GM03348 (cell line): ENCODE data around the gene EFL1.
A peak's percentile ranks its signal among the peaks of the same experiment; 100 is the strongest.
"Not testable (repeated sequence)": the region's sequence is repeated elsewhere in the genome, so short reads cannot be mapped to it uniquely, and the experiment has no call there.

Experiments used
- DNase-seq: peaks from one replicate; pipeline ENCODE4 v3.0.0; 2012; ENCODE audit warnings: low spot score

EFL1 gene

DNA sequence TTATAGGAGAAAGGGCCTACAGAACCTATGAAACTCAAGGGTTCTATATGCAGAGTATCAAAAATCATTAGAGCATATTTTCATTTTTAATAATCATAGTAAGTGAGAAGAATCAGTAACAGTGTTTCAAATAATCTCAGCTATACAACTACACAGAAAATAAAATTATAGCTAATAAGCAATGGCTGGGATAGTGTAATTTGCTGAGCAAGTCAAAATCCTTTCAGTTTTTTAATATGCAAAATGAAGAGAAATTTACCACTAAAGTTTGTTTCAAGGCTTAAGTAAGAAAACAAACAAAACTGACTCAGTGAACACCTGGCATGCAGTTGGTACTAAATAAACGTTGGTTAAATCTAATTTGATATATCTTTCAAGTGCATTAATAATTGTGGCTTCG lies 66.2 kb downstream of the EFL1 start:
- no peak for DNase-seq

DNA sequence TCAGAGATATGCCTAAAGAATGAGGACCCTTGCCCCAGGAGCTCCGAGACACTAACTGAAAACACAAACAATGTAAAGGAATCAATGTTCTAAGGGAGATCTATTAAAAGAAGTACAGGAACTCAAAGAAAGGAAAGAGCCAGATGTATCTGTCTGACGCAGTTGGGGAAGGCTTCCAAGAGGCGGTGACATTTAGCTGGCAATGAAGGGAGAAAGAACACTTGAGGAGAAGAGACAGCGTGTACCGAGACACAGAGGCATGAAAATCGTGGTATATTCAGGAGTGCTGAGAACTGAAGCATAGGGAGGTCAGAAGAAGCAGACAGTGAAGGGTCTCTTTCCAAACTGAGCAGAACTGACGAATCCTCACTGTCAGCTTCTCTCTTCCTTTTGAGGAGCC lies 66.7 kb downstream of the EFL1 start:
- not testable (repeated sequence) for DNase-seq

DNA sequence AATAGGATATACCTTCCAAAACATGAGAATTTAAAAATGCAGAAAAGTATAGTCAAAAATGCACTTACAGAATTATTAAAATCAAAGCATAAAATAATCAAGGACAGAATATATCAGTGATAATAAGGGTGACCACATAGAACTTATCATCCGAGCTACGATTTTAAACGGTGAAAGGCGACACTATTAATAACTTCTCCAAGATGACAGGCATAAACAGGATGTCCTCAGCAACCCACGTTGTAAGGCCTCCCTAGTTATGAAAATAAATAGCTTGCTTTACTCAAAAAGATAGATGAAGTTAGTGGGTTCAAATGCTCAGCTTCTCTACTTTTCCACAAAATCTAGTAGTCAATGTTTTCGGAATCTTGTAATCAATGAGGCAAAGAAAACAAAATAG lies 68.0 kb downstream of the EFL1 start:
- not testable (repeated sequence) for DNase-seq

DNA sequence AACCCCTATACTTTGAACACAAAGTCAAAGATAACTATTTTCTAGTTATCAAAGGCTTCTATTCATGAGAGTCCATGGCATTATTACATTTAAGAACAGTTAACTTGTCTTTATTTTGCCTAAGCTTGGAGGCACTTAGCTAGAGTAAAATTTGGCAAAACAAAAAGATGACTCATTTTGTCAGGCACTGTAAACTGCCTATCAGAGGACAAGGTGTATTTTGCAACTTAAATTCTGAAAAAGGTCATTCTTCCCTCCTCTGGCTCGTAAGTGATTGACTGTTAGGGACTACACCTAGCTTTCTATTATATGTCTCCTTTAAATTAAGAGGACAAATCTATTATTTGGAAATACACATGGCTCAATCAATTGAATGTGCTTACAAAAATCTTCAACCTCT lies 69.1 kb downstream of the EFL1 start:
- not testable (repeated sequence) for DNase-seq

DNA sequence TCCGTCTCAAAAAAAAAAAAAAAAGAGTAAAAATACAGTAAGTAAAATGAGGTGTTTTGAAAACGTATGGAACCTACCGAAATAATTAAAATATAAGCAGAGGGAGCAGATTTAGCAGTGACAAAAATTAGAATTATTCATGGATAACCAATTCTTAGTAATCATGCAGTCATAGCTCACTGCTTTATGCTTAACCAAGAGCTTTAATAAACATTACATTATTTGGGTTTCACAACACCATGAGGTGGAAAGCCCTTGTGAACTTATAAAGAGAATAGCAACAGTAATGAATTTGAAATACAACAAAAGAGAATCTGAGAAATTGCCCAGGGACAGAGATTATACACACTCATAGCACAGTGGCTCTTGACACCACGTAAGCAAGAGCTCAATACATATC lies 70.1 kb downstream of the EFL1 start:
- DNase-seq, result not testable (repeated sequence)

DNA sequence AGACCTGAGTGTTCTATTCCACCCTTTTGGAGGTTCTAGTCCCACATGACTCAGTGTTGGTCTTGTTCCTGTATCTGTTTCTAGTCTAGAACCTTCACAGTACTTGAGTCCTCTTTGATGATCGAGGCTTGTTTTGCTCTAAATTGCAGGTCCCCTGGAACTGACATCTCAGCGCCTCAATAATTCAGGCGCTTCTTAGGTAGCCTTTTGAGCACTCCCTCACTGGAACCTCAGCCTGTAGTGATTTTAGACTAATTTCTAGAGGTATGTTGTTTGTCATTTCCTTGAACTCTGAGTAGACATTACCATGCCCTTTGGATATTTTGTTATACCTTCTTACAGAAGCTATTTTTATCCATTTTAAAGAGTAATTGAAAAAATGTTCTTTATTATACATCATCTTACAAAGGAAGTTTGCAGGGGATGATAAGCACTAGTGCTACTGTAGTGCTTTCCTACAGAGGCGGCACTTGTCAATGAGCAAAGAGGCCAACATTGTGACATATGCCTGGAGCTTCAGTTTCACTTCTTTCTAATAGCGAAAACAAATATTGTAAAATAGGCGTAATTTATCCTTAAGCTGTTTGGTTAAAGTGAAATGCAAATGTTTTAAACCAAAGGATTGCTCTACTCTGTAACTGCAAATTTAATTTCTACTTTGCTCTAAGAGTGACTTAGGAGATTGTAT lies 75.7 kb downstream of the EFL1 start:
- no peak for DNase-seq

DNA sequence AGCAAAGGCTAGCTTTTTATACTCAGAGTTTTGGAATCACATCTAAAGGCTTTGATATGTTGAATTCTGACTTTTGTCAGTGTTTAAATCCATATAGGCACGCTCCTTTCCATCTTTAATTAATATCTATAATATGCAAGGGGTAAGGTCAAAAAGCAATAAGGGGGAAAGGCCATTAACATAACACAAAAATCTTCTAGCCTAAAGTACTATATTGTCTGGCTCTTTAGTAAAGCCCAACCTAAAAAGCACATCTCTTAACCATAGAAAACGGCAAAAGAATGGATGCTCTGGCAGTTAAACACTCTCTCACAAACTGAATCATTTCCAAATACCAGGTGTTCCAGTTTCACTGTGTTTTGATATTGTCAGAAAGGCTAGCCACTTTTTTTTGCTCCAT lies 76.4 kb downstream of the EFL1 start:
- no peak for DNase-seq

DNA sequence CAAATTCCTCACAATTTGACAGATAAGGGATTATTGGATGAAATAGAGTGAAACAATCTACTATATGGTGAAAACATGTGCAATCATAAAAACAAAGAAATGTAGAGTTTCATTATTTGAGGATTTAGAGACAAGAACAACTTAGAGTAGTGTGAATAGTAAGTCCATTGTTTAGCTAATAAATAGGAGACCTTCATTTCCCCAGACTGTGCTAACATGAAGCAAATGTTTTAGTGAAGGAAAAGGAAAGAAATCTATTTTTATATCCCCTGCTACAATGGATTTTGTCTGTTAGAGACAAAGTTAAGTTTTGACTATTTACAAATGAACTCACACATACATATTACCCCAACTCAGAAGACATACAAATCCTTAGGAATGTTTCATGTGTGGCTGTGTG lies 77.8 kb downstream of the EFL1 start:
- DNase-seq, result no peak

DNA sequence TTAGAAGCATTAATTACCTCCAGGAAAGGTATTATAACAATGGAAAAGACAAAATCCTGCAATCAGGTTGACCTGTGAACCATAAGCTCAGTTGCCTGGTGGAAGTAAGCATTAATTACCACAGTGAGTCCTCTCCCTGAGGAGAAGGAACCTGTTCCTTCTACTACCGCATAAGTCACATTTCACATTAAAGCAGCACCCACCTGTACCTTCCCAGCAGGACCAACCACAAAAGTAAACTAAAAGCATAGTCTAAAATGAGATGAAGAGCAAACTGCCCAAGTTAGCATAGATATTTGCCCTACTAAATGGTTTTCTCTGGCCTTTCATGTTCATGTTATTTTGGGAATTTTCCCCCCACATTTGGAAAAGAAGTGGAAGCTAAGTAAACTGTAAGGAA lies 78.2 kb downstream of the EFL1 start:
- DNase-seq, result no peak

DNA sequence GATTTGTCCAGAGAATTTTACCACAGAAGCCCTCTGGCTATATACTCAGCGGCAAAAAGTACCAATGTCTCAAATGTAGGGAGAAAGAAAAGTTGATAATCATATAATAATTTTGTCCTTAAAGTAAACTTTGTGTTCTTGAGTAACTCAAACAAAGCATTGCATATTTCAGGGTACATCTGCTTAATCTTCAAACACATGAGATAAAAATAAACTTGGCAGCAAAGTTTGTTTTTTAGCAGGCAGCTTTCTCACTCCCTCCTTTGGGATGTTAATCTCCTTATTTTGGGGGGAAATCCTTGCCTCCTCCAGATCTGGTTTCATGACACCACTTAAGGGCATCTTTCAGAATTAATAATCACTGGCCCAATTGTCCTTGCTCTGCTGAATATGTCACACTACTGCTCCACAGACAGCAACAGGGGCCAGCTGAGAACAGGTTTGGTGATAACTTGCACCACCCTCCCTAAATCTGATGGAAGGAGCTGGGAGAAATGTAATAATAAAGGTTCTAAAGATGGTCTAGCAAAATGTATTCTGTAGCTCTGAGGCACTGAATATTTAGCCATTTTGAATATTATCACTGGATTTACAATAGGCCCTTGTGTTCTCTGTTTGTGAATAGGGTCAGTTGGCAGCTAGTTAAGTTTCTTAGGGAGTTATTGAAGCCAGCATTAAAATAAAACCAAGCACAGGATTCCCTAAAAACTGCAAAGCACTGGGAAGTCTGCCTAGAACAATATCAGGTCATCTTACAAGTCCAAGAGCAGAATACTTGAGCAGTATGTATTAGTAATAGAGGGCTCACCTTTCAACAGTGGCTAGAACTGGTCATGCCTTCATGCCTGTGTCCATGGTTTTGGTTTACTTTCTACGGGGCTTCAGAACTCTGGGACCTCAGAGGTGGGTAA lies 79.2 kb downstream of the EFL1 start:
- peak; percentile 33 for DNase-seq

DNA sequence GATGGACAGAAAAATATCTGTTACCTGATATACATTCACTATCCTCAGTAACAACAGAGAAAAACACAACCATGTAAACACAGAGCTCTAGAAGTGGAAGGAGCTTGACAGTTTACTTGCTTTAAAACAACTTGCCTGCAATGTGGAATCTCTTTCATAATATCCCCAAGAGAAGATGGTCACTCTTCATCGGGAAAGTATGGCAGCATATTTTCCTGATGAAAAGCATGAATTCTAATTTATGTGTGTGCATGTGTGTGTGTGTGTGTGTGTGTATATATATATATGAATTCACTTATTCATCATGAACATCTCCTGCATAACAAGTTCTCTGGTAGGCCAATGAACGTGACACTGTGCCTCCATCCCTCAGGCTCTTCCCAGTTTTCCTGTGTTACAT lies 81.2 kb downstream of the EFL1 start:
- no peak for DNase-seq

DNA sequence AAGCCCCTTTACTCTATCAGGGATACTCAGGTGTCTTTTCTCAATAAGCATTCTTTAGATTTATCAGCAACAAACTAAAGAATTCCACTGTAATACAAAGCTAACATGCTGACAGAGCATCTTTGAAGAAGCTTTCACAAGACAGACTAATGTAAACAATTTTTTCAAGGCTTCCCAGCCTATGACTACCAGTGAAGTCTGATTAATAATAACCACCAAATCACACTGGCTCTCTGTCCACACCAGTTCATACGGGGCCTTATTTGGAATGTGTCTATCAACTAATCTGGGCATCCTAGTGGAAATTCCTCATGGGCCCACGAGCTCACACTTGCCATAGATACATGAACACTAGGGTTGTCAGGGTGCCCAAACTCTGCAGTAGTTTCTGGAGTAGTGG lies 84.5 kb downstream of the EFL1 start:
- DNase-seq, result peak; percentile 40

DNA sequence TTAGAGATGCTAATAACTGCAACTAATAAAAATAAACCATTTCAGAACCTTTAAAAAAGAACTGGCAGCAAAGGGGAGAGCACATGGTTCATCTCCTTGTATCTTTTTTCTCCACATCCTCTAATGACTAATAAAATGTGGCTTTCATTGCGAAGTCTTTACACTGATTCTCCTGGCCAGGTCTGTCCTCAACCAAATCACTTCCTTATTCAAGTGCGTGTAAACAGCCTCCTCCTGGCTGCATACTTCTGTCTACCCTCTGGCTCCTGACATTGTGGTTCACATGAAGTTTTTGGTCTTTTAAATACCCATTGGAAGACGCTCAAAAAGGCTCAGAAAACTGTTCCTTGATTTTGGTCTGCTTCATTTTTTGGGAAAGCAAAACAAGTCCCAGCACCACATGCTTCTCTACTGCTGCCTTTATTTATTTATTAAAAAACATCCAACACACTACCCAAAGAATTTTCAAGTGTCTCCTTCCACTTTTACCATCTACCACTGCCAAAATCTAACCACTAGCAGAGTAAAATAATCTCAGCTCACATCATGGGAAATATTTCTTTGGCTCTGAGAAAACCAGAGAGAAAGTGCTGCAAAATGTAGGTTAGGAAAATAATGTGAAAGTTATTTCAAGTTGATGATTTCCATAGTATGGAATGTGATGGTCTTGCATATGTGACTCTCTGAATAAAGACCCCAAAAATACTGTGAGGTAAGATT lies 85.1 kb downstream of the EFL1 start:
- DNase-seq, result peak; percentile 59

DNA sequence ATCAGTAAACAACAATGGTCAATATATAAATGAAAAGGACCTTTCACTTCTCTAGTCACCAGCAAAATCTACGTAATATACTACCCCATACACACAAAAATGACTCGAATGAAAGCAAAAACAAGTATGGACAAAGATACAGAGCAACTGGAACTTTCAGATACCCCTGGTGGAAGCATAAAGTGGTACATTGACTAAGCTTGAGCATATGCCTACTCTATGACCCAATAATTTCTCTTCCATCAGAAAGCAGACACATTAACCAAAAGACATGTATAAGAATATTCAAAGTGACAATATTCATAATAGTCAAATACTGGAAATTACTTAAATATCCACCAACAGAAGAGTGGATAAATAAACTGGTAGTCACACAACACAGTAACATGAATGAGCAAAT lies 86.0 kb downstream of the EFL1 start:
- no peak for DNase-seq

DNA sequence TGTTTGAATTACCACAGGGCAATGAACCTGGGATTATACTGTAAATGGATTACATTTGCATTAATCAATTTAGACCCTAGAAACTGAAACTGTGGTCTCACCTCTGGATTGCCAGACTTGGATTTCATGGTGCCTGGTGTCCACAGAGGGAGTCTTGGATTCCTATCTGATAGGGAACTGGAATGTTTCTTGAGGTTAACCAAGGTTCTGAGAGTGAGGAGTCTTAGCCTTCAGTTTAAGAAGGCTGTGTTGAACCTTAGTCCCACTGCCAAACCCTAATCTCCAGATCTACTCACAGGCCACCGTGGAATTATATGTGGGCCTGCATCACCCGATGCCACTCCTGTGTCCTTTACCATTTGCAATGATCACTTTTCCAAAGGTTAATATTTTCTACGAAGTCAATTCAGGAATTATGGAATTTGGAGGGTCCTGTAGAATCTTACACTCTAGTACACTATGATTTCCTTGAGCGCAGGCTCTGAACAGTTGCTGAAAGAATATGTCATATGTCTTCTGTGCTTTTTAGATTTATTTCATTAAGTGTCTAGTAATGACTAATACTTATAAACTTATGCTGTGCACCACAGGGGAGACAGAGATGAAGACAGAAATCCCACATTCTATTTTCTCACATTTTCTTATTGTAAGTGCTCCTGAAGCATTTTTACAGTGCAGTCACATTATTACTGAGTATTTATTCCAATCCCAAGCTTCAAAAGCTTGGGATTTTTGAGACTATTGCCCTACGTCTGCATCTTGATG lies 87.9 kb downstream of the EFL1 start:
- DNase-seq, result peak; percentile 8

DNA sequence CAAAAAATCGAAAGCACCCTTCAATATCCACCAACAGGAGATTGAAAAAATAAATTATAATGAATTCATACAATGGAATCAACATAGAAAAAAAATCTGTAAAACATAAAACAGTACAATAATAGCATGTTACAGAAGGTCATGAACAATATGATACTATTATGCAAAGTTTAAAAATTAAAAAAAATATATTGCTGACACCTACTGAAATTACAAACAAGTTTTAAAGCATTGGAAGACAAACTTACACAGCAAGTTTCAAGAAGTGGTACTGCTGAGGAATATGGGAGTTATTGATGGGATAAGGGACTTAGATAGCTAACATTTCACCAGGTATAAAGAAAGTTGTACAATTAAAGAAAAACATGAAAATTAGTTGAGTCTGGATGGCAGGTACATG lies 89.4 kb downstream of the EFL1 start:
- no peak for DNase-seq

DNA sequence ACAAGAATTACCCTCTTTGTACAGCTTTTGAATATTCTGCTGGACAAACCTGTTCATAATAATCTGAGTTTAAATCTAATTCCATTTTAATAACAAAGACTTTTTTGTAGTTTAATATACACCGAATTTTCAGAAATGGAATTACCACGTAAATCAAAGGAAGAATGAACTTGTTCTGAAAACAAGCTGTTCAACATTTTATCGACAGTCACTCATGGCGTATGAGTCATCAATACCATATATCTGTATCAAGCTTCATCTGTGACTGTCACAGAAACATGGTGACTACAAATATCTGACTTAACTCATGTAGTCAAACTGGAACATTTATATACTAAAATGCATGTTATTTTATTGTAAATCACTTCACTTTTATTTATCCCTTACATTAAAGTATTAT lies 90.0 kb downstream of the EFL1 start:
- DNase-seq, result no peak

DNA sequence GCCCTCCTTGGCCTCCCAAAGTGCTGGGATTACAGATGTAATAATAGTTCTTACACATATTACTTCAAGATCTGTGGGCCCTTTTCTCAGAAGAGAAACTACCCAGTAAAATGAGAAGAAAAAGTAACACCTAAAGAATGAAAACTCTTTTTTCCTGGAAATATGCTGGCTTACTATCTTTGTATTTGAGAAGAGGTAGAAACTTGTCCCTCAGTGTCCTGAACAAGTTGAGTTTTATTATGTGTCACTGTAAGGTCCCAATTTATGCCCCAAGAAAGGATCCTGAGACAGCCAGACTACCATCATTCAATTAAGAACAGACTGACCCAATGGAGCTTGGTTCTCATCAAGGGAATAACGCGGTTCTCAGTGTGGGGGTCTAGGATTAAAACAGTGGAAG lies 93.8 kb downstream of the EFL1 start:
- no peak for DNase-seq

DNA sequence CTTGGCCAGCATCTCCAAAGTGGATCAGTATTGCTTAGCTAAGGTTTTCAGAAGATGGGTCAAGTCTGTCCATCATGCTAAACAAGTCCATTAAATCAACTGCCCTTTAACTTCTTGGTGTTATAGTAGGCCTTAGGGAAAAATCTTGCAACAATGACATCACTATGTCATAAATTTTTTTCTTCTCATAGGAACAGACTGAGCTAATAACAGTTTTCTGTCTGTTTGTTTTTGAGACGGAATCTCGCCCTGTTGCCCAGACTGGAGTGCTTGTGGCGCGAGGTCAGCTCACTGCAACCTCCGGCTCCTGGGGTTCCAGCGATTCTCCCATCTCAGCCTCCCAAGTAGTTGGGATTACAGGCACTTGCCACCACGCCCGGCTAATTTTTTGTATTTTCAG lies 94.2 kb downstream of the EFL1 start:
- DNase-seq, result no peak

DNA sequence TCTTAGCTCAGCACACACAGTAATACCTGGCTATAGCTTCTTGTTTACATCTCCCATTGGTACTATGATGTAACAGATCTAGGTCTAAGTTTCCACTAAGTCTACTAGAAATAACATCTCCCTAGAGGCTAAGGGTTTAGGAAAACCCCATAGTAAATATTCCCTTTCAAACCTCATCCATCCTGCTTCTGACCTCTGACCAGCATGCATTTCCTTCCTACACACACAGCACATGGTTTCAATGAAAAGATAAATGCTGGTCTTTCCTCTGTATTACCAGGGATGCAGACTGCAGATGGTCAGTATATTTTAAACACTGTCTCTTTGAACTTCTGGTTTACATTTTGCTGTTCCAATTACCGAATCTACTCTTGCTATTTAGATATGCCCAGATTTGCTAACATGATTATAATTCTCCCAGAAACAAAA lies 96.6 kb downstream of the EFL1 start:
- DNase-seq, result no peak

DNA sequence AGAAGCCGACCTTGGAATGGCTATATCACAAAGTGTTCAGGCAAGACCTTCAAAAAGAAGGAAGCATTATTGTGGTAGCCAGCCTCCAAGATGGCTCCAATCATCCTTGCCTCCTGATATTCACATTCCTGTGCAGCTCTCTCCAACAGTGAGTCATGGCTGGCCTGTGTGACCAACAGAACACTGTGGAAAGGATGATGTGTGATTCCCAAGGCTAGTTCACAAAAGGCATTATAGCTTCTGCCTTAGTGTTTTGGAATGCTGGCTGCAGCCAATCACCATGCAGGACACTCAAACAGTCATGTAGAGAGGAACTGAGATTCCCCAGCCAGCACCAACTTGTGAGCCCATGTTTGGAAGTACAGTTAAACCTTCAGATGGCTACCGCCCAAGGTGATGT lies 102.6 kb downstream of the EFL1 start:
- peak; percentile 80 for DNase-seq

DNA sequence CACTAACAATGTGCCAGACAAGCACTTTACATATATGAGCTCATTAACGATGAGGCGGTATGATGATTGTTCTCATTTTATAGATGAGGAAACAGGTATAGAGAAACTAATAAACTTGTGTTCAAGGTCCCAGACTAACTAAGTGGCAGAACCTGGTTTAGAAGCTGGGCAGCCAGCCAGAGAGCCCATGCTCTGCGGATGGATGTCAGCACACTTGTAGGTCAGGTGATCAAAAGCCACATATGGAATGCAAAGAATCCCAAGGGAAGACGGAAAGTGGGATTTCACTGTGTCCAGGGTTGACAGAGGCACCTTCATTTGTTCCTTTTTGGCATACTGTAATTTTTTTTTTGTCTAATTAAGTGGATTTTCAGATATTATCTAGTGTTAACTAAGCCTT lies 103.7 kb downstream of the EFL1 start:
- no peak for DNase-seq
